Stomach (tissue), 9 donors: ENCODE data around the gene PHF2. TPM values are rescaled to one million over a fixed set of nuclear protein-coding genes. Genes with fewer than 3 reads are reported as not detected.

Source experiments
- DNase-seq, 2 donors: peaks; one replicate each; pipeline versions ENCODE4 v3.0.0 to v3.0.0-alpha.2; 2013 to 2019
- H3K27ac ChIP-seq, 5 donors: fragments of 200-600 bp in 4 of 5; sonication (generic) in 4 of 5; one replicate each; pipeline ENCODE4 v1.5.1; 2013 to 2019; ENCODE audit warnings: mild to moderate bottlenecking in 1 of 5, moderate library complexity in 1 of 5
- H3K27me3 ChIP-seq, 3 donors: fragments of 200-600 bp; sonication (generic); one replicate each; pipeline ENCODE4 v1.5.1; 2017 to 2019; ENCODE audit warnings: mixed run types in 1 of 3
- H3K36me3 ChIP-seq, 4 donors: fragments of 200-600 bp; sonication (generic); 1 replicate in 3 of 4; 2 replicates in 1 of 4; pipeline ENCODE4 v1.5.1; 2016 to 2019
- H3K4me1 ChIP-seq, 4 donors: fragments of 200-600 bp; sonication (generic); one replicate each; pipeline ENCODE4 v1.5.1; 2016 to 2019
- H3K4me3 ChIP-seq, 4 donors: fragments of 200-600 bp; sonication (generic) in 3 of 4; one replicate each; pipeline ENCODE4 v1.5.1; 2016 to 2019; ENCODE audit warnings: mild to moderate bottlenecking in 1 of 4
- H3K9me3 ChIP-seq, 4 donors: fragments of 200-600 bp; sonication (generic); one replicate each; pipeline ENCODE4 v1.5.1; 2016 to 2019
- EP300 ChIP-seq: sonication (generic); formaldehyde crosslinking; IDR thresholded peaks from one replicate; pipeline ENCODE4 v1.6.1; 2017; ENCODE audit warnings: antibody characterized with exemption
- POLR2A ChIP-seq, 4 donors: fragments of 450-650 bp; IDR thresholded peaks; one replicate each; pipeline ENCODE4 v1.6.1; 2016; ENCODE audit warnings: antibody characterized with exemption in 4 of 4, control low read depth in 2 of 4, mild to moderate bottlenecking in 1 of 4, moderate library complexity in 1 of 4
- POLR2AphosphoS5 ChIP-seq, 3 donors: sonication (generic); formaldehyde crosslinking; IDR thresholded peaks; one replicate each; pipeline ENCODE4 v1.6.1; 2016; ENCODE audit warnings: antibody characterized with exemption in 3 of 3
- WGBS, 5 donors: extraction: QIAGEN DNeasy Blood & Tissue Kit in 3 of 5; methylation state at CpG; one replicate each; pipeline versions ENCODE4 v1.1.5 to v1.1.7; 2013 to 2018; 5-methylcytosine and 5-hydroxymethylcytosine counted together
- intact Hi-C: fragments of 100-400 bp; cut with DNase I; formaldehyde crosslinking; loops from one replicate; pipeline ENCODE4 v1.15.1; 2023; ENCODE audit warnings: low total_unique reads
- polyA plus RNA-seq, 3 donors: library from polyadenylated mRNA; stranded (reverse); fragments of 200-250 nt; gene quantifications; one replicate each; pipeline ENCODE4 v1.2.3, GENCODE V29; 2013
- total RNA-seq, 5 donors: library from RNA; depleted of rRNA; stranded (reverse); fragments of >200 nt; gene quantifications; one replicate each; pipeline versions ENCODE4 v1.1.0 to v1.2.3, GENCODE V29; 2014 to 2016
- TF ChIP-seq, protein P1 (sequence below), 7 experiments: fragments of 450-650 bp in 4 of 7; fragments of 200-600 bp in 3 of 7; sonication (generic) in 3 of 7; IDR thresholded peaks; one replicate each; pipeline ENCODE4 v1.5.1; 2016 to 2019; ENCODE audit warnings: antibody characterized with exemption in 7 of 7, control low read depth in 2 of 7, mild to moderate bottlenecking in 1 of 7
- donor health status: healthy with polysubstance abuse.
- donor health status: Bipolar disorder and iron deficiency.
- donor health status: healthy.

PHF2 gene
- total and polyA plus RNA-seq, 8 donors, result 14.2 to 58.0 (median 19.5) TPM

DNA sequence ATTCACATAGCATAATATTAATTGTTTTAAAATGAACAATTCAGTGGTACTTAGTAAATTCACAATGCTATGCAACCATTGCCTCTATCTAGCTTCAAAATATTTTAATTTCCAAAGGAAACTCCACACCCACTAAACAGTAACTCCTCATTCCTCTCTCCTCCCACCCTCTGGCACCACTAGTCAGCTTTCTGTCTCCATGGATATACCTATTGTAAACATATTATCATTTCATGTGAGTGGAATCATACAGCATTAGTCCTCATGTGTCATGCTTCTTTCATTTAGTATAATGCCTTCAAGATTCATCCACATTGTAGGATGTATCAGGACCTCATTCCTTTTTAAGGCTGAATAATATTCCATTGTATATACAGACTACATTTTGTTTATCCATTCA, 48.6 kb downstream of the PHF2 start:
- DNase-seq, result no peak
- Histone ChIP-seq H3K36me3 (peaks cover 0 to 6% (median 3%) of the 10 kb centered on the region in 4 donors), H3K4me3 (no peak overlapping the region), H3K27ac (no peak overlapping the region), H3K4me1 (peaks cover 17 to 39% (median 24%) of the 10 kb centered on the region in 4 donors), H3K27me3 (no peaks in the 10 kb centered on the region), H3K9me3 (peaks cover 4 to 11% (median 9%) of the 10 kb centered on the region in 4 donors)
- intact Hi-C loops, result no loop called here
- no peak for TF ChIP-seq EP300
- TF ChIP-seq, protein P1, sequence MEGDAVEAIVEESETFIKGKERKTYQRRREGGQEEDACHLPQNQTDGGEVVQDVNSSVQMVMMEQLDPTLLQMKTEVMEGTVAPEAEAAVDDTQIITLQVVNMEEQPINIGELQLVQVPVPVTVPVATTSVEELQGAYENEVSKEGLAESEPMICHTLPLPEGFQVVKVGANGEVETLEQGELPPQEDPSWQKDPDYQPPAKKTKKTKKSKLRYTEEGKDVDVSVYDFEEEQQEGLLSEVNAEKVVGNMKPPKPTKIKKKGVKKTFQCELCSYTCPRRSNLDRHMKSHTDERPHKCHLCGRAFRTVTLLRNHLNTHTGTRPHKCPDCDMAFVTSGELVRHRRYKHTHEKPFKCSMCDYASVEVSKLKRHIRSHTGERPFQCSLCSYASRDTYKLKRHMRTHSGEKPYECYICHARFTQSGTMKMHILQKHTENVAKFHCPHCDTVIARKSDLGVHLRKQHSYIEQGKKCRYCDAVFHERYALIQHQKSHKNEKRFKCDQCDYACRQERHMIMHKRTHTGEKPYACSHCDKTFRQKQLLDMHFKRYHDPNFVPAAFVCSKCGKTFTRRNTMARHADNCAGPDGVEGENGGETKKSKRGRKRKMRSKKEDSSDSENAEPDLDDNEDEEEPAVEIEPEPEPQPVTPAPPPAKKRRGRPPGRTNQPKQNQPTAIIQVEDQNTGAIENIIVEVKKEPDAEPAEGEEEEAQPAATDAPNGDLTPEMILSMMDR (IDR thresholded peaks at IDR 0.05), result no peak
- TF ChIP-seq POLR2AphosphoS5 (IDR thresholded peaks at IDR 0.05), result no peak
- TF ChIP-seq POLR2A (IDR thresholded peaks at IDR 0.05), result no peak

DNA sequence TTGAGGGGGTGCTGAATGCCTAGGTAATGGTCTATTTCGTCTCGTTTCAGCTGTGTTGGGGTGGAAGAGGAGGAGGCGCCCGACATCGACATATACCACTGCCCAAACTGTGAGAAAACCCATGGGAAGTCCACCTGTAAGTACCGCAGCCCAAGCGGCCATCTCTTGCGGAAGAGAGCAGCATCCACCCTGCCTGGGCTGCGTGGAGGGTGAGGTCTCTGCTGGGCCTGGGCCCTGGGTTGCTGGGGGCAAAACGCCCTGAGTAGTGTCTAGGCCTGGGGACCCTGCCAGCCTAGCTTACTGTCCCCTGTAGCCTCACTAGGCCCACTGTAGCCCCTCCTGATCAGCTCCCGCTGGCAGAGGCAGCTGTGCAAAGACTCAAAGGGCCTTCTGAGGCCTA, 53.5 kb downstream of the PHF2 start:
- Histone ChIP-seq H3K4me3 (no peak overlapping the region), H3K4me1 (peaks cover 0 to 7% (median 0%) of the 10 kb centered on the region in 4 donors), H3K27me3 (no peaks in the 10 kb centered on the region), H3K36me3 (peaks cover 7 to 55% (median 52%) of the 10 kb centered on the region in 4 donors), H3K9me3 (peaks cover 4 to 11% (median 9%) of the 10 kb centered on the region in 4 donors), H3K27ac (no peak overlapping the region)
- intact Hi-C loops, result no loop called here
- TF ChIP-seq, protein P1 (IDR thresholded peaks at IDR 0.05), result no peak
- TF ChIP-seq POLR2A (IDR thresholded peaks at IDR 0.05) (no peak), POLR2AphosphoS5 (IDR thresholded peaks at IDR 0.05) (no peak)
- no peak for DNase-seq
- 84 to 96% (median 95%) methylated on average over 9 to 11 of the region's 11 CpGs for WGBS, 5 donors

DNA sequence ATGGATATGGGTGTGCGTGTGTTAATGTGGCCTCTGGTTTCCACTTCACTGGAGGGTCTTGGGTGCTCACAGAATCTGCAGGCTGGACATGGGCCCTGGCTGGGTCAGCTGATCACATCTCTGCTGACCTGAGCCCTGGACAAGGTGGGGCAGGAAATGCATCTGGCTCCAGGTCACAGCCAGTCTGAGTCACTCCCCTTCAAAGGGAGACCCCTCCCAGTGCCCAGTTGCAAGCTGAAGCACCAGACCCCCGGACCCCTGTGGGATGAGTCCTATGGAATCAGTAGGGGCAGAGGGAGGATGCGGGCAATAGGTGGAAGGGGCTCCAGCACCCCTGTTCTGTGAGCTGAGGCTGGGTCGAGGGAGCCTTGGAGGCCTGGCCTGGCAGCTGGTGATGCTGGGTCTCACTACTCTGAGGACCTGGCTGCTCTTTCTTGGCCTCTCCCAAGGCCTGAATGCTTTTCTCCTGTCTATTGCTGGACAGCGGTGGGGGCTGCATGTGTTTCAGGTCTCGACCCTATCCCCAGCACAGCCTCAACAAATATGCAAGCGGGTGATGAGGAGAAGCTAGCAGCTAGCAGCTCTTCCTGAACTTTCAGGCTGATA, 54.5 kb downstream of the PHF2 start:
- no peak for DNase-seq
- Histone ChIP-seq H3K27ac (no peak overlapping the region), H3K36me3 (peaks cover 7 to 65% (median 62%) of the 10 kb centered on the region in 4 donors), H3K4me1 (peaks cover 0 to 7% (median 0%) of the 10 kb centered on the region in 4 donors), H3K27me3 (no peaks in the 10 kb centered on the region), H3K9me3 (peaks cover 4 to 11% (median 9%) of the 10 kb centered on the region in 4 donors), H3K4me3 (no peak overlapping the region)
- intact Hi-C loops, result no loop called here
- WGBS, 5 donors, result 89 to 97% (median 94%) methylated on average over 5 to 7 of the region's 7 CpGs
- TF ChIP-seq POLR2A (IDR thresholded peaks at IDR 0.05), result no peak
- TF ChIP-seq POLR2AphosphoS5 (IDR thresholded peaks at IDR 0.05), result no peak
- TF ChIP-seq, protein P1 (IDR thresholded peaks at IDR 0.05), result no peak
- TF ChIP-seq EP300, result no peak

DNA sequence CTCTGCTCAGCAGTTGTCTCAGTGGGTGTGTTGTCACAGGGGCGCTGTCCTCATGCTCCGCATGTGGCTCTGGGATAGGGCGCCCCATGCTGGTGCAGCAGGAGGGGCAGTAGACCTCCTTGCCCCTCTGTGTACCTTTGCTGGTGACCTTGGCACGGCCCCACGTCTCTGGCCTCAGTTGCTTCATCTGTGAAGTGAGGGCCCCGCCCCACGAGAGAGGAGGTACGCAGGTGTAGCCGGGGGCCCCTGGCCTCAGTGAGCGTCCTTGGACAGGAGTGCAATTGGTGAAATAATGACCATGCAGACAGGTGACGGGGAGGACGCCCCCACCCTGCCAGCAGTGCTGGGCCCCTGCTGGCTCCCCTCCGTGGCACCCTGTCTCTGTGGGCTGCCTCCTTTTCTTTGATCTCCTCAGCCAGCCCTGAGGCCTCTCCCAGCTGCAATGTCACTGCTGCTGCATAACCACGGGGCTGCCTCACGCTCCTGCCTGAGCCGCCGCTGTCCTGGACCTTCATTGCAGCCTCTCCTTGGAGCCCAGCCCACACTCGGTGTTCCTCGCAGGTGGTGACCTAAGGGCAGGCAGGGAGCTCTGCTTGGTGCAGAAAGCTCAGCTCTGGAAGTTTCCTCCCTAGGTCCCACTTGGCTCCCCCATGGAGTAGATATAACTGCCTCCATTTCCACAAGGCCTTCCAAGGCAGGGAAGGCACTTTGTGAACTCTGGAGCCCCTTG, 57.3 kb downstream of the PHF2 start:
- Histone ChIP-seq H3K36me3 (peaks cover 26 to 93% (median 90%) of the 10 kb centered on the region in 4 donors), H3K4me1 (peaks cover 0 to 7% (median 0%) of the 10 kb centered on the region in 4 donors), H3K4me3 (no peak overlapping the region), H3K9me3 (peaks cover 0 to 18% (median 3%) of the 10 kb centered on the region in 4 donors), H3K27me3 (no peaks in the 10 kb centered on the region), H3K27ac (no peak overlapping the region)
- DNase-seq, result no peak
- no peak for TF ChIP-seq POLR2A (IDR thresholded peaks at IDR 0.05)
- TF ChIP-seq EP300, result no peak
- TF ChIP-seq, protein P1 (IDR thresholded peaks at IDR 0.05), result no peak
- TF ChIP-seq POLR2AphosphoS5 (IDR thresholded peaks at IDR 0.05), result no peak
- WGBS, 5 donors, result 82 to 90% (median 85%) methylated on average over 12 to 19 of the region's 19 CpGs
- intact Hi-C loops, result no loop called here
